Choroid plexus epithelial cell (primary cell): ENCODE measurements around the gene MTARC2.

Source experiments
- DNase-seq: peaks from one replicate; pipeline ENCODE4 v3.0.0-alpha.2; 2010; ENCODE audit warnings: low read depth
- H3K4me3 ChIP-seq: 2 replicates; pipeline ENCODE4 v1.5.1; 2011; ENCODE audit warnings: low read depth, mild to moderate bottlenecking, control low read depth, low read length, moderate library complexity
- CTCF ChIP-seq: conservative IDR thresholded peaks from 2 replicates; pipeline ENCODE4 v1.5.1; 2011; ENCODE audit warnings: low read depth, mild to moderate bottlenecking, control low read depth, inconsistent platforms, low read length, moderate library complexity

MTARC2 gene

GRCh38 chr1:220746851-220747250, 1.3 kb upstream of the MTARC2 start:
- no peak for TF ChIP-seq CTCF
- no peak for DNase-seq
- no peak overlapping the region for H3K4me3 ChIP-seq

- TF ChIP-seq CTCF = no peak
- H3K4me3 ChIP-seq = peak overlapping the region; percentile 65
- no peak for DNase-seq
These were observed 559 bp upstream of the MTARC2 start for GRCh38 chr1:220747437-220748088.

GRCh38 chr1:220748936-220749335, 814 bp downstream of the MTARC2 start:
- H3K4me3 ChIP-seq = peak overlapping the region; percentile 65
- no peak for TF ChIP-seq CTCF
- no peak for DNase-seq

- DNase-seq = no peak
- H3K4me3 ChIP-seq = no peak overlapping the region
- no peak for TF ChIP-seq CTCF
These were observed 2.0 kb downstream of the MTARC2 start for GRCh38 chr1:220750131-220750515.

- TF ChIP-seq CTCF = no peak
- H3K4me3 ChIP-seq = no peak overlapping the region
- no peak for DNase-seq
These were observed 3.0 kb downstream of the MTARC2 start for GRCh38 chr1:220751111-220751510.

GRCh38 chr1:220754212-220754917, 6.2 kb downstream of the MTARC2 start:
- no peak for DNase-seq
- no peak overlapping the region for H3K4me3 ChIP-seq
- no peak for TF ChIP-seq CTCF

GRCh38 chr1:220754918-220755295, 6.8 kb downstream of the MTARC2 start:
- no peak for DNase-seq
- TF ChIP-seq CTCF = no peak
- H3K4me3 ChIP-seq = no peak overlapping the region
